ENCODE results near the gene AP2A2.

The AP2A2 gene

GRCh38 chr11:1044160-1044559 lies 118.5 kb downstream of the AP2A2 start:
- FAIRE-seq: no peak

GRCh38 chr11:1047595-1048156 lies 122.0 kb downstream of the AP2A2 start:
- FAIRE-seq: no peak

GRCh38 chr11:1048375-1049070 lies 122.9 kb downstream of the AP2A2 start:
- no peak for FAIRE-seq

GRCh38 chr11:1049071-1049405 lies 123.4 kb downstream of the AP2A2 start:
- FAIRE-seq: no peak

GRCh38 chr11:1049431-1049891 lies 123.8 kb downstream of the AP2A2 start:
- FAIRE-seq: no peak

- FAIRE-seq: no peak
These were observed 124.4 kb downstream of the AP2A2 start for GRCh38 chr11:1049911-1050580.

GRCh38 chr11:1050581-1051355 lies 125.1 kb downstream of the AP2A2 start:
- no peak for FAIRE-seq

- FAIRE-seq: no peak
These were observed 125.9 kb downstream of the AP2A2 start for GRCh38 chr11:1051356-1052132.

GRCh38 chr11:1052133-1053011 lies 126.7 kb downstream of the AP2A2 start:
- FAIRE-seq: no peak

GRCh38 chr11:1053121-1053901 lies 127.6 kb downstream of the AP2A2 start:
- FAIRE-seq: no peak

- no peak for FAIRE-seq
These were observed 128.8 kb downstream of the AP2A2 start for GRCh38 chr11:1054143-1055108.

- FAIRE-seq: no peak
These were observed 129.5 kb downstream of the AP2A2 start for GRCh38 chr11:1055109-1055703.

- FAIRE-seq: no peak
These were observed 130.5 kb downstream of the AP2A2 start for GRCh38 chr11:1055990-1056771.

GRCh38 chr11:1057806-1058205 lies 132.1 kb downstream of the AP2A2 start:
- no peak for FAIRE-seq

- no peak for FAIRE-seq
These were observed 134.1 kb downstream of the AP2A2 start for GRCh38 chr11:1059759-1060158.

GRCh38 chr11:1060410-1060809 lies 134.7 kb downstream of the AP2A2 start:
- FAIRE-seq: no peak

- no peak for FAIRE-seq
These were observed 135.4 kb downstream of the AP2A2 start for GRCh38 chr11:1060852-1061616.

Measured in A204.1 (cell line).